CD4-positive, alpha-beta T cell treated with Interleukin-21 for 1 hour (primary cell): ENCODE results near the gene ITIH3.
"Not testable (repeated sequence)": the region's sequence is repeated elsewhere in the genome, so short reads cannot be mapped to it uniquely, and the experiment has no call there.

Source experiments
- DNase-seq: peaks from one replicate; pipeline ENCODE4 v3.0.0-alpha.2; 2020

The ITIH3 gene

GRCh38 chr3:52794612-52795099 lies at the start of gene ITIH3:
TSS of gene ITIH3 (plus strand) at chr3:52794796. CDS start at chr3:52794804, 8 bp downstream.
- no peak for DNase-seq

GRCh38 chr3:52752045-52752660 lies 42.4 kb upstream of the ITIH3 start:
- DNase-seq: no peak

GRCh38 chr3:52754373-52754772 lies 40.2 kb upstream of the ITIH3 start:
- no peak for DNase-seq

GRCh38 chr3:52756141-52756540 lies 38.5 kb upstream of the ITIH3 start:
- DNase-seq: no peak

GRCh38 chr3:52763466-52763865 lies 31.1 kb upstream of the ITIH3 start:
- DNase-seq: no peak

- DNase-seq: no peak
Observed at GRCh38 chr3:52769786-52770455, 24.7 kb upstream of the ITIH3 start.

- peak; percentile 88 for DNase-seq
Observed at GRCh38 chr3:52770496-52771333, 23.9 kb upstream of the ITIH3 start, which contains the start of gene NEK4. TSS of gene NEK4 (minus strand) at chr3:52770940. CDS start at chr3:52770746, 194 bp downstream.

- DNase-seq: no peak
Observed at GRCh38 chr3:52771334-52771681, 23.3 kb upstream of the ITIH3 start.

- DNase-seq: no peak
Observed at GRCh38 chr3:52771702-52772101, 22.9 kb upstream of the ITIH3 start.

GRCh38 chr3:52773361-52774065 lies 21.1 kb upstream of the ITIH3 start:
- no peak for DNase-seq

- DNase-seq: no peak
Observed at GRCh38 chr3:52774066-52774713, 20.4 kb upstream of the ITIH3 start.

- DNase-seq: no peak
Observed at GRCh38 chr3:52774901-52775864, 19.4 kb upstream of the ITIH3 start.

GRCh38 chr3:52775877-52776276 lies 18.7 kb upstream of the ITIH3 start:
- DNase-seq: no peak

GRCh38 chr3:52776486-52776885 lies 18.1 kb upstream of the ITIH3 start:
- DNase-seq: not testable (repeated sequence)

GRCh38 chr3:52777127-52777958 lies 17.3 kb upstream of the ITIH3 start, which contains the start of gene ITIH1:
TSS of gene ITIH1 (plus strand) at chr3:52777599. CDS start at chr3:52777616, 17 bp downstream.
- DNase-seq: no peak

- DNase-seq: no peak
Observed at GRCh38 chr3:52777959-52778805, 16.4 kb upstream of the ITIH3 start.

GRCh38 chr3:52779011-52779836 lies 15.4 kb upstream of the ITIH3 start:
- no peak for DNase-seq
